GM23248 (cell line): ENCODE measurements around the gene ZFAND2B. TPM values are rescaled to one million over a fixed set of nuclear protein-coding genes. Genes with fewer than 3 reads are reported as not detected.

ENCODE experiments used
- DNase-seq: peaks from one replicate; pipeline ENCODE4 v3.0.0-alpha.2; 2015
- H2AFZ ChIP-seq: fragments of 200-600 bp; sonication (generic); 2 replicates; pipeline ENCODE4 v1.6.1; 2016; ENCODE audit warnings: antibody characterized with exemption
- H3F3A ChIP-seq: fragments of 200-600 bp; sonication (generic); 2 replicates; pipeline ENCODE4 v1.6.1; 2016; ENCODE audit warnings: mild to moderate bottlenecking, antibody characterized with exemption, mixed run types; ENCODE audit not compliant: insufficient read depth
- H3K27ac ChIP-seq: fragments of 200-600 bp; sonication (generic); 2 replicates; pipeline ENCODE4 v1.5.1; 2016; ENCODE audit warnings: mild to moderate bottlenecking
- H3K27me3 ChIP-seq: fragments of 200-600 bp; sonication (generic); replicated peaks from 2 replicates; pipeline ENCODE4 v1.6.1; 2016; ENCODE audit warnings: mild to moderate bottlenecking; ENCODE audit not compliant: insufficient read depth
- H3K36me3 ChIP-seq: fragments of 200-600 bp; sonication (generic); 2 replicates; pipeline ENCODE4 v1.6.1; 2016; ENCODE audit warnings: low read depth, mild to moderate bottlenecking
- H3K4me1 ChIP-seq: fragments of 200-600 bp; sonication (generic); 2 replicates; pipeline ENCODE4 v1.6.1; 2016; ENCODE audit warnings: mild to moderate bottlenecking; ENCODE audit not compliant: insufficient read depth
- H3K4me2 ChIP-seq: fragments of 200-600 bp; sonication (generic); one replicate; pipeline ENCODE4 v1.6.1; 2016; ENCODE audit warnings: mild to moderate bottlenecking; ENCODE audit not compliant: unreplicated experiment
- H3K4me3 ChIP-seq: fragments of 200-600 bp; sonication (generic); 2 replicates; pipeline ENCODE4 v1.5.1; 2016; ENCODE audit warnings: mild to moderate bottlenecking
- H3K79me2 ChIP-seq: fragments of 200-600 bp; sonication (generic); 2 replicates; pipeline ENCODE4 v1.6.1; 2016; ENCODE audit warnings: mild to moderate bottlenecking; ENCODE audit not compliant: insufficient read depth
- H3K9ac ChIP-seq: fragments of 200-600 bp; sonication (generic); 2 replicates; pipeline ENCODE4 v1.6.1; 2016; ENCODE audit warnings: mild to moderate bottlenecking
- H3K9me2 ChIP-seq: fragments of 200-600 bp; sonication (generic); 2 replicates; pipeline ENCODE4 v1.6.1; 2016; ENCODE audit warnings: mixed run types, mild to moderate bottlenecking, moderate library complexity; ENCODE audit not compliant: insufficient read depth
- H3K9me3 ChIP-seq: fragments of 200-600 bp; sonication (generic); one replicate; pipeline ENCODE4 v1.6.1; 2017; ENCODE audit warnings: low read depth
- H4K20me1 ChIP-seq: fragments of 200-600 bp; sonication (generic); 2 replicates; pipeline ENCODE4 v1.6.0; 2016; ENCODE audit not compliant: insufficient read depth
- EZH2 ChIP-seq: fragments of 200-600 bp; sonication (generic); IDR thresholded peaks from 2 replicates; pipeline ENCODE4 v1.6.1; 2018; ENCODE audit warnings: antibody characterized with exemption, mild to moderate bottlenecking; ENCODE audit not compliant: insufficient read depth, poor library complexity, severe bottlenecking
- EZH2phosphoT487 ChIP-seq: fragments of 200-600 bp; sonication (generic); IDR thresholded peaks from 2 replicates; pipeline ENCODE4 v1.6.1; 2018; ENCODE audit warnings: antibody characterized with exemption, moderate library complexity, mild to moderate bottlenecking, low read depth; ENCODE audit not compliant: insufficient read depth
- WGBS, 2 experiments: methylation state at CpG; one replicate each; pipeline ENCODE4 v1.1.6; 2015 to 2017; ENCODE audit warnings: low lambda C conversion rate in 2 of 2, low coverage in 1 of 2; ENCODE audit errors: missing lambda C conversion rate in 2 of 2; 5-methylcytosine and 5-hydroxymethylcytosine counted together
- in situ Hi-C: fragments of 300-500 bp; cut with MboI; formaldehyde crosslinking; loops from 2 replicates; pipeline ENCODE4 v1.15.0; 2020
- polyA plus RNA-seq: library from polyadenylated mRNA; unstranded; fragments of >200 nt; fragmentation: Nextera tagmentation; extraction: Ambion mirVana; gene quantifications from 2 replicates; pipeline ENCODE4 v1.2.1, GENCODE V29; 2016
- total RNA-seq: library from RNA; depleted of rRNA; stranded (reverse); fragments of >200 nt; shearing (Covaris generic); gene quantifications from 2 replicates; pipeline ENCODE4 v1.2.3, GENCODE V29; 2014

ZFAND2B gene
- total and polyA plus RNA-seq, 2 experiments from 2014 or later: 38.9 to 39.3 TPM

DNA sequence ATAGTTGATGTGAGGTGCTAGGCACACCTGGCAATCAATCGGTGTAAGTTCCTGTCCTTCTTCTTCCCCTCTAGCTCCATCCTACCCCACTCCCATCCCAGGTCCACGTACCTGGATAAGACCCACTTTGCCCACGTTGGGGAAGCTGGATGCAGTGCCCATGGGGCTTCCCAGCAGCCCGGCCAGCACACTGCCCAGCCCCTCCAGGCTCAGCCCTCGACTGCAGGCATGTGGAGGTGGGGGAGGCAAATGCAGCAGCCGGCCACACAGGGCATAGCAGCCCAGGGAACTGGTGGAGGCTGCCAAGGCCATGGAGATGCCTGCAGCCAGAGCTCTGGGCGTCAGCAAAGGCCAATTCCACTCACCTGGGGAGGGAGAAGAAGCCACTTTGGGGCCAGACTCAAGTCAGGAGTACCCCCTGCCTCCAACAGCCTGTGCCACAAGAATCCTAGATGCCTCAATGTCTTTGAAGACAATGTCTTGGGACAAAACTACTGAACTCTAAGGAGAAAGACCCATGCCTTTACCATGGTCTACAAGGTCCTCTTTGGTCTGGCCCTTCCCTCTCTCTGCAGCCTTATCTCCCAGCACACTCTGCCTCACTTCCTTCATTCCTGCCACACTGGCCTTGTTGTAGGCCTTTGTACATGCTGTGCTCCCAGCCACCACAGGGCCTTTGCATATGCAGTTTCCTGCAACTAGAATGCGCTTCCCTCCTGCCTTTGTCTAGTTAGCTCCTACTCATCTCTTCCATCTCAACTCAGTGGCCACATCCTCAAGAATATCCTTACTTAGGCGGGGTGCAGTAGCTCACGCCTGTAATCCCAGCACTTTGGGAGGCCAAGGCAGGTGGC, 41.3 kb upstream of the ZFAND2B start:
- DNase-seq: no peak
- no peaks in the 10 kb centered on the region for H4K20me1 ChIP-seq
- H3K27me3 ChIP-seq: no peaks in the 10 kb centered on the region
- H2AFZ ChIP-seq: no peak overlapping the region
- no peak overlapping the region for H3K27ac ChIP-seq
- H3K79me2 ChIP-seq: no peaks in the 10 kb centered on the region
- no peak overlapping the region for H3K4me2 ChIP-seq
- no peak overlapping the region for H3K4me3 ChIP-seq
- TF ChIP-seq EZH2phosphoT487 (no peak), EZH2 (no peak)
- no peaks in the 10 kb centered on the region for H3K4me1 ChIP-seq
- no peaks in the 10 kb centered on the region for H3K36me3 ChIP-seq
- H3K9ac ChIP-seq: no peak overlapping the region
- WGBS, 2 experiments: 68 to 70% methylated on average over 10 of the region's 10 CpGs
- in situ Hi-C loops: loop anchor here (10.0 kb wide), 1 partner anchor 140 kb away; the partner anchor contains the start of gene PTPRN
- H3K9me3 ChIP-seq: no peaks in the 10 kb centered on the region
- peaks cover under 1% of the 10 kb centered on the region; the same call in 1 of the 2 replicates for H3F3A ChIP-seq
- H3K9me2 ChIP-seq: no peaks in the 10 kb centered on the region

DNA sequence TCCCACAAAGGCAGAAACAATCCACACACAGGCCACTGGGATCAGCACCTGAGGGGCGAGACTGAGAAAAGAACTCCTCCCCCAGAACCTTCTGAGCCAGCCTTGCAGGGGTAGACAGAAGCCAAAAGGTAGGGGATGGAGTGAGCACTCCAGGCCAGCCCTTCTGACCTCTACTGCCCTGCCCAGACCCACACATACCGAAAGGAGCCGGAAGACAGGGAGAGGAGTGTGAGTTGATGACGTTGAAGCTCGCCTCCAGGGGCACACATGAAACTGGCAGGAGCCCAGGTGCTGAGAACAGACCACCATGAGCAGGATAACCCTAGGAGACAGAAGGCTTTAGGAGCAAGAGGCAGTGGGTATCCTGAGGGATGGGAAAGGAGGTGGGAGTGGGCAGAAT, 38.6 kb upstream of the ZFAND2B start:
- H3K4me2 ChIP-seq: no peak overlapping the region
- H3K79me2 ChIP-seq: no peaks in the 10 kb centered on the region
- H4K20me1 ChIP-seq: no peaks in the 10 kb centered on the region
- H3F3A ChIP-seq: peaks cover 20% of the 10 kb centered on the region
- no peak for TF ChIP-seq EZH2phosphoT487
- TF ChIP-seq EZH2: no peak
- no peak overlapping the region for H3K9ac ChIP-seq
- no peak overlapping the region for H3K4me3 ChIP-seq
- peaks cover 6% of the 10 kb centered on the region; the same call in 1 of the 2 replicates for H3K4me1 ChIP-seq
- no peak overlapping the region for H2AFZ ChIP-seq
- in situ Hi-C loops: loop anchor here (10.0 kb wide), 1 partner anchor 137 kb away; the partner anchor contains the start of gene PTPRN
- H3K9me3 ChIP-seq: no peaks in the 10 kb centered on the region
- no peak overlapping the region for H3K27ac ChIP-seq
- H3K36me3 ChIP-seq: no peaks in the 10 kb centered on the region
- no peak for DNase-seq
- 47 to 65% methylated on average over 5 of the region's 5 CpGs for WGBS, 2 experiments
- no peaks in the 10 kb centered on the region for H3K27me3 ChIP-seq
- no peaks in the 10 kb centered on the region for H3K9me2 ChIP-seq

DNA sequence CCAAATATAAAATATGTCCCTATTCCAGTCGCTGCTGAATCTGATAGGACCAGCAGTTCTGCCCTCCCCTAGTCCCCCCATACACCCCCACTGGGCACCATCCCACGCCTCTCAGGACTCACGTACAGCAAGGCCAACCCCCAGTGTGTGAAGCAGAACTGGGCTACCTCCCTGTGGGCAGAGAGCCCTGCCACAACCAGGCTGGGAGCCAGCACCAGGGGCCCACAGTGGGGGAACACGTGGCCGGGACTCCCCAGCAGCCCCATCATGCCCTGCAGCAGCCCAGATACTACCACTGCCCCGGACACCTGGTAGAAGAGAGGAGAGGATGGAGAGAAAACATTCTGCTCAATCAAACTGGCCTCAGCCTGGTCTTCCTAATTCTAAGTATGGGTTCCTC, 38.1 kb upstream of the ZFAND2B start:
- Histone ChIP-seq H3K36me3 (no peaks in the 10 kb centered on the region), H3F3A (peaks cover 20% of the 10 kb centered on the region), H3K79me2 (no peaks in the 10 kb centered on the region), H3K9ac (no peak overlapping the region), H3K4me2 (no peak overlapping the region), H4K20me1 (no peaks in the 10 kb centered on the region), H3K27ac (no peak overlapping the region), H3K4me3 (no peak overlapping the region), H3K9me3 (no peaks in the 10 kb centered on the region), H2AFZ (no peak overlapping the region), H3K27me3 (no peaks in the 10 kb centered on the region), H3K9me2 (no peaks in the 10 kb centered on the region), H3K4me1 (peaks cover 6% of the 10 kb centered on the region; the same call in 1 of the 2 replicates)
- 50 to 59% methylated on average over 6 of the region's 6 CpGs for WGBS, 2 experiments
- peak; percentile 32 for DNase-seq
- in situ Hi-C loops: loop anchor here (10.0 kb wide), 1 partner anchor 136 kb away; the partner anchor contains the start of gene PTPRN
- TF ChIP-seq EZH2phosphoT487 (no peak), EZH2 (no peak)

DNA sequence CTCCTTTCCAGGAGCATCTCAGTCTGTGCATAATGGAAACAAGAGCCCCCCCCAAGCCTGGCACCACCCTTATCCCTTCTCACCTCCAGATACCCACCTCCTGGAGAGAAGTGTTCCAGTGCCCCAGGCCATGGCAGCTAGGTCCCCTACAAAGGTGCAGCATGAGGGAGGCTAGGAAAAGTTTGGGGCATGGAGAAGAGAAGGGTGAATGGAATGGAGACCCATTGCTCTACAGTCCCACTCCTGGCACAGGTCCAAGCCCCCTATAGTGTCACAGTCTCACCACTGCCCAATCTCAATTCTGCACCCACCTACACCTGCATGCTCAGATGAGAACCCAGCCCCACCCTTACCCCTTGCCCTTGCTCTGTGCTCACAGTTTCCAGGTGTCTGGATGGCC, 37.6 kb upstream of the ZFAND2B start:
- H3K9ac ChIP-seq: no peak overlapping the region
- TF ChIP-seq EZH2 (no peak), EZH2phosphoT487 (no peak)
- H3K9me3 ChIP-seq: no peaks in the 10 kb centered on the region
- H3K4me2 ChIP-seq: no peak overlapping the region
- no peaks in the 10 kb centered on the region for H3K27me3 ChIP-seq
- H3F3A ChIP-seq: peaks cover 20% of the 10 kb centered on the region
- H3K4me3 ChIP-seq: no peak overlapping the region
- H3K27ac ChIP-seq: no peak overlapping the region
- 0 out of 2 replicates have a peak, but pooled peaks cover under 1% of the 10 kb centered on the region for H3K36me3 ChIP-seq
- no peaks in the 10 kb centered on the region for H4K20me1 ChIP-seq
- no peak overlapping the region for H2AFZ ChIP-seq
- no peaks in the 10 kb centered on the region for H3K9me2 ChIP-seq
- peaks cover 6% of the 10 kb centered on the region; the same call in 1 of the 2 replicates for H3K4me1 ChIP-seq
- H3K79me2 ChIP-seq: no peaks in the 10 kb centered on the region; the same call in 1 of the 2 replicates
- in situ Hi-C loops: loop anchor here (10.0 kb wide), 1 partner anchor 136 kb away; the partner anchor contains the start of gene PTPRN
- no peak for DNase-seq
